OCI-LY7 (cell line): ENCODE measurements around the gene BAG1.

ENCODE experiments used
- CTCF ChIP-seq: fragments of 200-600 bp; sonication (generic); conservative IDR thresholded peaks from 2 replicates; pipeline ENCODE4 v1.5.1; 2014; ENCODE audit warnings: mild to moderate bottlenecking, antibody characterized with exemption, low read length, moderate library complexity, mixed read lengths
- EZH2phosphoT487 ChIP-seq: fragments of 200-600 bp; sonication (generic); IDR thresholded peaks from 2 replicates; pipeline ENCODE4 v1.6.1; 2018; ENCODE audit warnings: low read depth, borderline replicate concordance, mild to moderate bottlenecking, mixed run types, antibody characterized with exemption, low read length, moderate library complexity, mixed read lengths

GRCh38 chr9:33227741-33228140 lies 36.8 kb downstream of the BAG1 start:
- no peak for TF ChIP-seq CTCF
- no peak for TF ChIP-seq EZH2phosphoT487
